Measurements from ENCODE around the gene NEUROG3.

- TF ChIP-seq CTCF (IDR thresholded peaks at IDR 0.05) (no peak), POLR2AphosphoS5 (IDR thresholded peaks at IDR 0.05) (no peak), POLR2A (IDR thresholded peaks at IDR 0.05) (no peak)
Observed at GRCh38 chr10:69574571-69574978, 1.4 kb upstream of the NEUROG3 start.
